Measurements from ENCODE around the gene AGAP1.

GRCh38 chr2:236169151-236169721 lies 675.4 kb downstream of the AGAP1 start:
- TF ChIP-seq CTCF (IDR thresholded peaks at IDR 0.05): no peak
- TF ChIP-seq POLR2A (IDR thresholded peaks at IDR 0.05): no peak

All from right lobe of liver (tissue), 4 donors.